GM18517 (cell line): ENCODE measurements around the gene SLC26A11.
"Not testable (repeated sequence)": the region's sequence is repeated elsewhere in the genome, so short reads cannot be mapped to it uniquely, and the experiment has no call there.

Experiments
- ATAC-seq: cut with Tn5 transposase; IDR thresholded peaks from one replicate; pipeline ENCODE4 v1.9.1; 2021; ENCODE audit warnings: mild to moderate bottlenecking, moderate library complexity; ENCODE audit not compliant: unreplicated experiment

Gene SLC26A11

GRCh38 chr17:80195671-80196529 lies 24.3 kb upstream of the SLC26A11 start:
- no peak for ATAC-seq

- ATAC-seq: no peak
Observed at GRCh38 chr17:80196652-80197051, 23.6 kb upstream of the SLC26A11 start.

- no peak for ATAC-seq
Observed at GRCh38 chr17:80198144-80198661, 22.0 kb upstream of the SLC26A11 start.

GRCh38 chr17:80199295-80199694 lies 20.9 kb upstream of the SLC26A11 start:
- ATAC-seq: not testable (repeated sequence)

GRCh38 chr17:80201446-80201845 lies 18.8 kb upstream of the SLC26A11 start:
- ATAC-seq: no peak

GRCh38 chr17:80202197-80202596 lies 18.0 kb upstream of the SLC26A11 start:
- ATAC-seq: no peak

- ATAC-seq: no peak
Observed at GRCh38 chr17:80203471-80203963, 16.7 kb upstream of the SLC26A11 start.

GRCh38 chr17:80204626-80205468 lies 15.4 kb upstream of the SLC26A11 start:
- no peak for ATAC-seq

GRCh38 chr17:80205811-80206210 lies 14.4 kb upstream of the SLC26A11 start:
- no peak for ATAC-seq

- ATAC-seq: no peak
Observed at GRCh38 chr17:80208050-80208449, 12.2 kb upstream of the SLC26A11 start.

- no peak for ATAC-seq
Observed at GRCh38 chr17:80209765-80210164, 10.5 kb upstream of the SLC26A11 start.

GRCh38 chr17:80210348-80211108 lies 9.7 kb upstream of the SLC26A11 start:
- no peak for ATAC-seq

- ATAC-seq: no peak
Observed at GRCh38 chr17:80212109-80212508, 8.1 kb upstream of the SLC26A11 start.

GRCh38 chr17:80212511-80212910 lies 7.7 kb upstream of the SLC26A11 start:
- no peak for ATAC-seq

- ATAC-seq: no peak
Observed at GRCh38 chr17:80212962-80213642, 7.1 kb upstream of the SLC26A11 start.

- no peak for ATAC-seq
Observed at GRCh38 chr17:80213643-80213975, 6.6 kb upstream of the SLC26A11 start.

GRCh38 chr17:80214012-80214877 lies 6.0 kb upstream of the SLC26A11 start:
- no peak for ATAC-seq

GRCh38 chr17:80214878-80215210 lies 5.4 kb upstream of the SLC26A11 start:
- ATAC-seq: no peak
